A172 (cell line): Measurements from ENCODE around the gene NT5C1B. TPM values are rescaled to one million over a fixed set of nuclear protein-coding genes. Genes with fewer than 3 reads are reported as not detected.

Experiments used
- DNase-seq: peaks from one replicate; pipeline ENCODE4 v3.0.0-alpha.2; 2015; ENCODE audit warnings: low spot score
- total RNA-seq: library from RNA; depleted of rRNA; stranded (reverse); fragments of >200 nt; shearing (Covaris generic); gene quantifications from 2 replicates; pipeline ENCODE4 v1.2.3, GENCODE V29; 2014

Gene NT5C1B
- total RNA-seq, 1 experiment from 2014 or later, result not detected

GRCh38 chr2:18599509-18600254 is 10.3 kb upstream of the NT5C1B start:
- DNase-seq, result no peak

- no peak for DNase-seq
Observed at GRCh38 chr2:18598848-18599484, 9.6 kb upstream of the NT5C1B start.

GRCh38 chr2:18597618-18598017 is 8.2 kb upstream of the NT5C1B start:
- DNase-seq, result no peak

GRCh38 chr2:18596993-18597392 is 7.6 kb upstream of the NT5C1B start:
- no peak for DNase-seq

GRCh38 chr2:18593496-18593895 is 4.1 kb upstream of the NT5C1B start:
- DNase-seq, result no peak

- no peak for DNase-seq
Observed at GRCh38 chr2:18592372-18592771, 3.0 kb upstream of the NT5C1B start.

GRCh38 chr2:18588802-18589201 is 567 bp downstream of the NT5C1B start:
- DNase-seq, result no peak

GRCh38 chr2:18588049-18588448 is 1.3 kb downstream of the NT5C1B start:
- no peak for DNase-seq

GRCh38 chr2:18585526-18585925 is 3.8 kb downstream of the NT5C1B start:
- no peak for DNase-seq

GRCh38 chr2:18584608-18584954 is 4.8 kb downstream of the NT5C1B start:
- DNase-seq, result no peak

GRCh38 chr2:18583905-18584607 is 5.3 kb downstream of the NT5C1B start:
- no peak for DNase-seq

- no peak for DNase-seq
Observed at GRCh38 chr2:18580606-18581005, 8.8 kb downstream of the NT5C1B start.

GRCh38 chr2:18578033-18578432 is 11.3 kb downstream of the NT5C1B start:
- no peak for DNase-seq

- DNase-seq, result no peak
Observed at GRCh38 chr2:18566145-18566769, 23.1 kb downstream of the NT5C1B start.

GRCh38 chr2:18560797-18561085 is 28.6 kb downstream of the NT5C1B start:
- DNase-seq, result no peak

- peak; percentile 86 for DNase-seq
Observed at GRCh38 chr2:18560031-18560796, 29.2 kb downstream of the NT5C1B start, which contains the start of gene RDH14. TSS of gene RDH14 (minus strand) at chr2:18560653. CDS start at chr2:18560572, 81 bp downstream.

- no peak for DNase-seq
Observed at GRCh38 chr2:18559531-18560030, 29.8 kb downstream of the NT5C1B start.

GRCh38 chr2:18558458-18558857 is 30.9 kb downstream of the NT5C1B start:
- DNase-seq, result no peak

- no peak for DNase-seq
Observed at GRCh38 chr2:18557121-18557520, 32.2 kb downstream of the NT5C1B start.

GRCh38 chr2:18552351-18553077 is 36.9 kb downstream of the NT5C1B start:
- DNase-seq, result no peak

- no peak for DNase-seq
Observed at GRCh38 chr2:18551623-18552022, 37.7 kb downstream of the NT5C1B start.
